ENCODE data around the gene NAV2. TPM values are rescaled to one million over a fixed set of nuclear protein-coding genes. Genes with fewer than 3 reads are reported as not detected.

Gene NAV2
- total RNA-seq, 1 experiment from 2014 or later: 63.5 TPM

GRCh38 chr11:20159466-20160381 lies 447.1 kb downstream of the NAV2 start:
- Mint-ChIP-seq H3K4me3 (ENCODE audit: unreplicated experiment) (no peak overlapping the region), H3K4me1 (ENCODE audit: low read depth, unreplicated experiment) (peaks cover 7% of the 10 kb centered on the region), H3K27ac (ENCODE audit: unreplicated experiment) (no peak overlapping the region), H3K27me3 (ENCODE audit: insufficient read depth, unreplicated experiment) (peaks cover 61% of the 10 kb centered on the region), H3K36me3 (ENCODE audit: insufficient read depth, unreplicated experiment) (no peaks in the 10 kb centered on the region), H3K9me3 (ENCODE audit: unreplicated experiment) (no peaks in the 10 kb centered on the region)
- POLR2A ChIA-PET: no interaction called here
- no TSS peak for BruUV-seq (replicated peaks)
- Histone ChIP-seq H3K36me3 (ENCODE audit: control insufficient read depth, insufficient read depth, low read length) (no peaks in the 10 kb centered on the region), H3K9me3 (no peaks in the 10 kb centered on the region), H3K4me3 (ENCODE audit: low read depth, low read length) (no peak overlapping the region), H3K4me1 (no peaks in the 10 kb centered on the region), H3K27me3 (replicated peaks; ENCODE audit: control insufficient read depth, insufficient read depth, low read length) (no peaks in the 10 kb centered on the region)
- CTCF ChIA-PET: no interaction called here
- no peak for DNase-seq
- intact Hi-C loops (cut with micrococcal nuclease; ENCODE audit: unreplicated experiment): no loop called here
- TF ChIP-seq, protein P1, sequence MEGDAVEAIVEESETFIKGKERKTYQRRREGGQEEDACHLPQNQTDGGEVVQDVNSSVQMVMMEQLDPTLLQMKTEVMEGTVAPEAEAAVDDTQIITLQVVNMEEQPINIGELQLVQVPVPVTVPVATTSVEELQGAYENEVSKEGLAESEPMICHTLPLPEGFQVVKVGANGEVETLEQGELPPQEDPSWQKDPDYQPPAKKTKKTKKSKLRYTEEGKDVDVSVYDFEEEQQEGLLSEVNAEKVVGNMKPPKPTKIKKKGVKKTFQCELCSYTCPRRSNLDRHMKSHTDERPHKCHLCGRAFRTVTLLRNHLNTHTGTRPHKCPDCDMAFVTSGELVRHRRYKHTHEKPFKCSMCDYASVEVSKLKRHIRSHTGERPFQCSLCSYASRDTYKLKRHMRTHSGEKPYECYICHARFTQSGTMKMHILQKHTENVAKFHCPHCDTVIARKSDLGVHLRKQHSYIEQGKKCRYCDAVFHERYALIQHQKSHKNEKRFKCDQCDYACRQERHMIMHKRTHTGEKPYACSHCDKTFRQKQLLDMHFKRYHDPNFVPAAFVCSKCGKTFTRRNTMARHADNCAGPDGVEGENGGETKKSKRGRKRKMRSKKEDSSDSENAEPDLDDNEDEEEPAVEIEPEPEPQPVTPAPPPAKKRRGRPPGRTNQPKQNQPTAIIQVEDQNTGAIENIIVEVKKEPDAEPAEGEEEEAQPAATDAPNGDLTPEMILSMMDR (IDR thresholded peaks at IDR 0.05; ENCODE audit: insufficient read depth in 1 of 2, low read depth in 1 of 2, low read length in 1 of 2, severe bottlenecking in 1 of 2, unreplicated experiment in 1 of 2): no peak

- Mint-ChIP-seq H3K27ac (ENCODE audit: unreplicated experiment) (no peak within 1 kb of the TSS), H3K27me3 (ENCODE audit: insufficient read depth, unreplicated experiment) (peaks cover 65% of the 10 kb centered on the region), H3K4me3 (ENCODE audit: unreplicated experiment) (no peak within 1 kb of the TSS), H3K4me1 (ENCODE audit: low read depth, unreplicated experiment) (peaks cover 5% of the 10 kb centered on the region), H3K9me3 (ENCODE audit: unreplicated experiment) (no peaks in the 10 kb centered on the region), H3K36me3 (ENCODE audit: insufficient read depth, unreplicated experiment) (no peaks in the 10 kb centered on the region)
- TF ChIP-seq, protein P1 (IDR thresholded peaks at IDR 0.05; ENCODE audit: insufficient read depth in 1 of 2, low read depth in 1 of 2, low read length in 1 of 2, severe bottlenecking in 1 of 2, unreplicated experiment in 1 of 2): no peak
- H3K4me3 ChIP-seq (ENCODE audit: low read depth, low read length): no peak within 1 kb of the TSS
- no peak for DNase-seq
- ChIA-PET CTCF (no interaction called here), POLR2A (no interaction called here)
- intact Hi-C loops (cut with micrococcal nuclease; ENCODE audit: unreplicated experiment): no loop called here
- no peaks in the 10 kb centered on the region for H3K9me3 ChIP-seq
- H3K4me1 ChIP-seq: no peaks in the 10 kb centered on the region
- no peaks in the 10 kb centered on the region for H3K36me3 ChIP-seq (ENCODE audit: control insufficient read depth, insufficient read depth, low read length)
- no TSS peak for BruUV-seq (replicated peaks)
- no peaks in the 10 kb centered on the region for H3K27me3 ChIP-seq (replicated peaks; ENCODE audit: control insufficient read depth, insufficient read depth, low read length)
These were observed 448.0 kb downstream of the NAV2 start, which contains the start of gene DBX1 for GRCh38 chr11:20160425-20161229. Gene DBX1 (minus strand): TSS chr11:20160475. CDS start chr11:20160324, 151 bp downstream.

- H3K27me3 ChIP-seq (replicated peaks; ENCODE audit: control insufficient read depth, insufficient read depth, low read length): no peaks in the 10 kb centered on the region
- H3K4me3 Mint-ChIP-seq (ENCODE audit: unreplicated experiment): no peak overlapping the region
These were observed 448.7 kb downstream of the NAV2 start for GRCh38 chr11:20161230-20161918.

More at GRCh38 chr11:20161230-20161918, 448.7 kb downstream of the NAV2 start:
- Mint-ChIP-seq H3K27ac (ENCODE audit: unreplicated experiment) (no peak overlapping the region), H3K9me3 (ENCODE audit: unreplicated experiment) (no peaks in the 10 kb centered on the region), H3K4me1 (ENCODE audit: low read depth, unreplicated experiment) (no peaks in the 10 kb centered on the region), H3K36me3 (ENCODE audit: insufficient read depth, unreplicated experiment) (no peaks in the 10 kb centered on the region), H3K27me3 (ENCODE audit: insufficient read depth, unreplicated experiment) (peaks cover 59% of the 10 kb centered on the region)
- H3K4me3 ChIP-seq (ENCODE audit: low read depth, low read length): no peak overlapping the region
- ChIA-PET CTCF (no interaction called here), POLR2A (no interaction called here)
- no peaks in the 10 kb centered on the region for H3K36me3 ChIP-seq (ENCODE audit: control insufficient read depth, insufficient read depth, low read length)
- DNase-seq: no peak
- BruUV-seq (replicated peaks): no TSS peak
- TF ChIP-seq, protein P1 (IDR thresholded peaks at IDR 0.05; ENCODE audit: insufficient read depth in 1 of 2, low read depth in 1 of 2, low read length in 1 of 2, severe bottlenecking in 1 of 2, unreplicated experiment in 1 of 2): no peak
- H3K4me1 ChIP-seq: no peaks in the 10 kb centered on the region
- intact Hi-C loops (cut with micrococcal nuclease; ENCODE audit: unreplicated experiment): no loop called here
- no peaks in the 10 kb centered on the region for H3K9me3 ChIP-seq
